GM12865 (cell line): ENCODE data around the gene DENND11.

Source experiments
- DNase-seq: peaks from one replicate; pipeline ENCODE4 v3.0.0; 2010; ENCODE audit warnings: low read depth
- H3K4me3 ChIP-seq: 2 replicates; pipeline ENCODE4 v1.5.1; 2011; ENCODE audit warnings: mild to moderate bottlenecking, low read depth, low read length, control low read depth
- CTCF ChIP-seq: IDR thresholded peaks from 2 replicates; pipeline ENCODE4 v1.5.1; 2011; ENCODE audit warnings: low read length, control low read depth, low read depth, inconsistent platforms; ENCODE audit not compliant: insufficient read depth; ENCODE audit errors: missing control alignments

DENND11 gene

GRCh38 chr7:141701489-141702046 is 398 bp downstream of the DENND11 start:
- DNase-seq: peak; percentile 80
- H3K4me3 ChIP-seq: peak overlapping the region; percentile 74
- TF ChIP-seq CTCF: no peak

- TF ChIP-seq CTCF: no peak
- peak overlapping the region; percentile 74 for H3K4me3 ChIP-seq
- DNase-seq: no peak
These were observed 1.1 kb downstream of the DENND11 start for GRCh38 chr7:141700848-141701371.

- TF ChIP-seq CTCF: no peak
- H3K4me3 ChIP-seq: peak overlapping the region; percentile 74
- DNase-seq: no peak
These were observed 1.6 kb downstream of the DENND11 start for GRCh38 chr7:141700296-141700847.

GRCh38 chr7:141699860-141700259 is 2.1 kb downstream of the DENND11 start:
- no peak overlapping the region for H3K4me3 ChIP-seq
- no peak for TF ChIP-seq CTCF
- DNase-seq: no peak

GRCh38 chr7:141698247-141699015 is 3.5 kb downstream of the DENND11 start:
- TF ChIP-seq CTCF: no peak
- H3K4me3 ChIP-seq: no peak overlapping the region
- no peak for DNase-seq

GRCh38 chr7:141697211-141697871 is 4.6 kb downstream of the DENND11 start:
- no peak for DNase-seq
- no peak overlapping the region for H3K4me3 ChIP-seq
- TF ChIP-seq CTCF: no peak
